Vagina (tissue), 2 donors: Measurements from ENCODE around the gene ROCK2.

Experiments used
- CTCF ChIP-seq, 3 experiments: fragments of 450-650 bp in 2 of 3; fragments of 200-600 bp in 1 of 3; sonication (generic) in 1 of 3; IDR thresholded peaks; one replicate each; pipeline ENCODE4 v1.5.1; 2017 to 2019; ENCODE audit warnings: antibody characterized with exemption in 3 of 3, mild to moderate bottlenecking in 2 of 3, moderate library complexity in 2 of 3
- POLR2A ChIP-seq, 2 donors: fragments of 450-650 bp; IDR thresholded peaks; one replicate each; pipeline ENCODE4 v1.6.1; 2017; ENCODE audit warnings: antibody characterized with exemption in 2 of 2, mild to moderate bottlenecking in 2 of 2, moderate library complexity in 2 of 2
- POLR2AphosphoS5 ChIP-seq, 2 donors: sonication (generic); formaldehyde crosslinking; IDR thresholded peaks; one replicate each; pipeline ENCODE4 v1.9.0; 2017; ENCODE audit warnings: antibody characterized with exemption in 2 of 2, mild to moderate bottlenecking in 2 of 2, low read depth in 1 of 2; ENCODE audit not compliant: insufficient read depth in 1 of 2

GRCh38 chr2:11332596-11332995 lies 11.8 kb downstream of the ROCK2 start:
- TF ChIP-seq CTCF (IDR thresholded peaks at IDR 0.05): no peak
- no peak for TF ChIP-seq POLR2AphosphoS5 (IDR thresholded peaks at IDR 0.05; ENCODE audit: insufficient read depth in 1 of 2, low read depth in 1 of 2)
- no peak for TF ChIP-seq POLR2A (IDR thresholded peaks at IDR 0.05)
